Stimulated activated naive CD8-positive, alpha-beta T cell treated with anti-CD3 and anti-CD28 coated beads, Interleukin-15, amount 100 ng/mL, for 72 hours (primary cell): Measurements from ENCODE around the gene GMDS.

ENCODE experiments used
- ATAC-seq: fragments of 150-1000 bp; cut with Tn5 transposase; 2 replicates; pipeline ENCODE4 v1.10.0; 2021; ENCODE audit warnings: mild to moderate bottlenecking, moderate library complexity
- DNase-seq, 2 donors: peaks; one replicate each; pipeline ENCODE4 v3.0.0; 2021 to 2022
- H3K27ac Mint-ChIP-seq, 2 donors: one replicate each; pipeline ENCODE4 v1.8.0; 2022; ENCODE audit warnings: mild to moderate bottlenecking in 2 of 2, mixed read lengths in 2 of 2, moderate library complexity in 2 of 2
- H3K27me3 Mint-ChIP-seq: one replicate; pipeline ENCODE4 v1.8.0; 2022; ENCODE audit warnings: mixed read lengths
- H3K4me1 Mint-ChIP-seq: one replicate; pipeline ENCODE4 v1.8.0; 2022; ENCODE audit warnings: mild to moderate bottlenecking, mixed read lengths
- H3K4me3 Mint-ChIP-seq, 2 donors: one replicate each; pipeline ENCODE4 v1.8.0; 2022; ENCODE audit warnings: mild to moderate bottlenecking in 2 of 2, mixed read lengths in 2 of 2, moderate library complexity in 1 of 2
- H3K9me3 Mint-ChIP-seq, 2 donors: one replicate each; pipeline ENCODE4 v1.8.0; 2022; ENCODE audit warnings: mixed read lengths in 2 of 2

GMDS gene

GRCh38 chr6:1624851-1625781, 620.3 kb downstream of the GMDS start:
- no peaks in the 10 kb centered on the region for H3K9me3 Mint-ChIP-seq
- H3K27me3 Mint-ChIP-seq, result peaks cover 92% of the 10 kb centered on the region
- ATAC-seq (no peak), DNase-seq (no peak)
- H3K4me3 Mint-ChIP-seq, result peak overlapping the region; percentile 74 to 84
- peaks cover 19% of the 10 kb centered on the region for H3K4me1 Mint-ChIP-seq
- no peak overlapping the region for H3K27ac Mint-ChIP-seq

- H3K27ac Mint-ChIP-seq, result no peak overlapping the region
- H3K27me3 Mint-ChIP-seq, result peaks cover 93% of the 10 kb centered on the region
- DNase-seq (no peak), ATAC-seq (peak; percentile 67)
- H3K4me1 Mint-ChIP-seq, result peaks cover 27% of the 10 kb centered on the region
- no peaks in the 10 kb centered on the region for H3K9me3 Mint-ChIP-seq
- H3K4me3 Mint-ChIP-seq, result peak overlapping the region; percentile 74 to 84
Observed at GRCh38 chr6:1624058-1624850, 621.2 kb downstream of the GMDS start.

- Mint-ChIP-seq H3K27ac (no peak overlapping the region), H3K4me3 (peak overlapping the region; percentile 35 to 45), H3K4me1 (peaks cover 30% of the 10 kb centered on the region), H3K9me3 (no peaks in the 10 kb centered on the region), H3K27me3 (peaks cover 93% of the 10 kb centered on the region)
- no peak for DNase-seq
- ATAC-seq, result no peak
Observed at GRCh38 chr6:1623769-1624057, 621.7 kb downstream of the GMDS start.

- H3K4me3 Mint-ChIP-seq, result peak overlapping the region; percentile 35 to 45
- ATAC-seq (no peak), DNase-seq (no peak)
- H3K9me3 Mint-ChIP-seq, result no peaks in the 10 kb centered on the region
- H3K27ac Mint-ChIP-seq, result no peak overlapping the region
- H3K4me1 Mint-ChIP-seq, result peaks cover 30% of the 10 kb centered on the region
- peaks cover 93% of the 10 kb centered on the region for H3K27me3 Mint-ChIP-seq
Observed at GRCh38 chr6:1622851-1623768, 622.3 kb downstream of the GMDS start.

GRCh38 chr6:1622220-1622850, 623.1 kb downstream of the GMDS start:
- ATAC-seq, result no peak
- H3K27me3 Mint-ChIP-seq, result peaks cover 96% of the 10 kb centered on the region
- no peak overlapping the region for H3K4me3 Mint-ChIP-seq
- DNase-seq, result no peak
- H3K4me1 Mint-ChIP-seq, result peaks cover 30% of the 10 kb centered on the region
- no peak overlapping the region for H3K27ac Mint-ChIP-seq
- no peaks in the 10 kb centered on the region for H3K9me3 Mint-ChIP-seq

GRCh38 chr6:1621070-1621701, 624.2 kb downstream of the GMDS start:
- peaks cover 26% of the 10 kb centered on the region for H3K4me1 Mint-ChIP-seq
- H3K4me3 Mint-ChIP-seq, result no peak overlapping the region
- DNase-seq, result no peak

GRCh38 chr6:1620504-1621069, 624.8 kb downstream of the GMDS start:
- no peaks in the 10 kb centered on the region for H3K9me3 Mint-ChIP-seq
- H3K4me1 Mint-ChIP-seq, result peaks cover 22% of the 10 kb centered on the region
- ATAC-seq (peak; percentile 5), DNase-seq (no peak)
- no peak overlapping the region for H3K4me3 Mint-ChIP-seq
- H3K27me3 Mint-ChIP-seq, result peaks cover 96% of the 10 kb centered on the region
- no peak overlapping the region for H3K27ac Mint-ChIP-seq

More at GRCh38 chr6:1621070-1621701, 624.2 kb downstream of the GMDS start:
- H3K27me3 Mint-ChIP-seq, result peaks cover 96% of the 10 kb centered on the region
- no peak overlapping the region for H3K27ac Mint-ChIP-seq
- no peak for ATAC-seq
- no peaks in the 10 kb centered on the region for H3K9me3 Mint-ChIP-seq

GRCh38 chr6:1619673-1620503, 625.5 kb downstream of the GMDS start:
- Mint-ChIP-seq H3K27ac (no peak overlapping the region), H3K4me1 (peaks cover 15% of the 10 kb centered on the region), H3K9me3 (no peaks in the 10 kb centered on the region), H3K4me3 (peak overlapping the region; percentile 39 to 57), H3K27me3 (peaks cover 96% of the 10 kb centered on the region)
- ATAC-seq (peak; percentile 44), DNase-seq (no peak)

GRCh38 chr6:1619098-1619672, 626.2 kb downstream of the GMDS start:
- Mint-ChIP-seq H3K4me3 (peak overlapping the region in 1 of 2 donors; percentile 57), H3K4me1 (peaks cover 13% of the 10 kb centered on the region), H3K9me3 (no peaks in the 10 kb centered on the region), H3K27me3 (peaks cover 97% of the 10 kb centered on the region), H3K27ac (no peak overlapping the region)
- ATAC-seq, result no peak
- no peak for DNase-seq

- peak overlapping the region in 1 of 2 donors; percentile 4 for H3K4me3 Mint-ChIP-seq
- H3K27ac Mint-ChIP-seq, result peak overlapping the region in 1 of 2 donors; percentile 73
- ATAC-seq (no peak), DNase-seq (no peak)
- H3K27me3 Mint-ChIP-seq, result peaks cover 97% of the 10 kb centered on the region
- no peaks in the 10 kb centered on the region for H3K9me3 Mint-ChIP-seq
- peaks cover 13% of the 10 kb centered on the region for H3K4me1 Mint-ChIP-seq
Observed at GRCh38 chr6:1618311-1619097, 626.9 kb downstream of the GMDS start.

GRCh38 chr6:1617466-1618310, 627.7 kb downstream of the GMDS start:
- H3K27me3 Mint-ChIP-seq, result peaks cover 99% of the 10 kb centered on the region
- no peak for ATAC-seq
- no peaks in the 10 kb centered on the region for H3K9me3 Mint-ChIP-seq
- DNase-seq, result no peak
- no peak overlapping the region for H3K27ac Mint-ChIP-seq
- H3K4me1 Mint-ChIP-seq, result peaks cover 13% of the 10 kb centered on the region
- no peak overlapping the region for H3K4me3 Mint-ChIP-seq
